Common myeloid progenitor, CD34-positive (primary cell): Measurements from ENCODE around the gene TAF5L.
A peak's percentile ranks its signal among the peaks of the same experiment; 100 is the strongest.
"Not testable (repeated sequence)": the region's sequence is repeated elsewhere in the genome, so short reads cannot be mapped to it uniquely, and the experiment has no call there.

Experiments used
- CTCF ChIA-PET: fragments of 350-600 bp; sonication (Branson Sonifier 250); formaldehyde crosslinking; loops from one replicate; lab custom pipeline; 2021; ENCODE audit warnings: antibody characterized with exemption; lab: Charles Lee
- POLR2A ChIA-PET: fragments of 350-600 bp; sonication (Branson Sonifier 250); formaldehyde crosslinking; loops from one replicate; lab custom pipeline; 2021; ENCODE audit warnings: antibody characterized with exemption; lab: Charles Lee
- DNase-seq, 3 donors: peaks; one replicate each; pipeline versions ENCODE4 v3.0.0 to v3.0.0-alpha.2; 2013
- H3K27ac ChIP-seq, 2 experiments: 1 replicate in 1 of 2; 2 replicates in 1 of 2; pipeline ENCODE4 v1.7.0; 2013; ENCODE audit warnings: inconsistent platforms in 2 of 2, low read length in 2 of 2, mild to moderate bottlenecking in 2 of 2, low read depth in 1 of 2, moderate library complexity in 1 of 2; ENCODE audit not compliant: severe bottlenecking in 2 of 2, insufficient read depth in 1 of 2, poor library complexity in 1 of 2
- H3K27me3 ChIP-seq, 5 experiments: replicated peaks in 2 of 5; 1 replicate in 3 of 5; 2 replicates in 2 of 5; pipeline versions ENCODE4 v1.6.1 to v1.7.0; 2013; ENCODE audit warnings: low read length in 4 of 5, mild to moderate bottlenecking in 2 of 5, moderate library complexity in 2 of 5, inconsistent platforms in 1 of 5; ENCODE audit not compliant: insufficient read depth in 5 of 5, control insufficient read depth in 4 of 5
- H3K36me3 ChIP-seq, 4 experiments: 1 replicate in 2 of 4; 2 replicates in 2 of 4; pipeline versions ENCODE4 v1.6.1 to v1.7.0; 2013; ENCODE audit warnings: low read length in 3 of 4, control low read depth in 1 of 4, mild to moderate bottlenecking in 1 of 4; ENCODE audit not compliant: control insufficient read depth in 4 of 4, insufficient read depth in 4 of 4
- H3K4me1 ChIP-seq, 4 experiments: 1 replicate in 3 of 4; 2 replicates in 1 of 4; pipeline versions ENCODE4 v1.6.1 to v1.7.1; 2013; ENCODE audit warnings: low read length in 3 of 4, mild to moderate bottlenecking in 3 of 4, control low read depth in 1 of 4, inconsistent platforms in 1 of 4, moderate library complexity in 1 of 4; ENCODE audit not compliant: control insufficient read depth in 4 of 4, insufficient read depth in 4 of 4; ENCODE audit errors: control extremely low read depth in 1 of 4
- H3K4me3 ChIP-seq, 7 experiments: 1 replicate in 4 of 7; 2 replicates in 3 of 7; pipeline versions ENCODE4 v1.5.1 to v1.7.0; 2013; ENCODE audit warnings: mild to moderate bottlenecking in 7 of 7, low read length in 6 of 7, moderate library complexity in 6 of 7, inconsistent platforms in 2 of 7, low read depth in 2 of 7, control low read depth in 1 of 7; ENCODE audit not compliant: insufficient read depth in 4 of 7, control insufficient read depth in 1 of 7; ENCODE audit errors: extremely low read depth in 1 of 7
- H3K9me3 ChIP-seq, 5 experiments: 1 replicate in 4 of 5; 2 replicates in 1 of 5; pipeline versions ENCODE4 v1.6.1 to v1.7.1; 2013; ENCODE audit warnings: low read length in 4 of 5, mild to moderate bottlenecking in 2 of 5, inconsistent platforms in 1 of 5, low read depth in 1 of 5, moderate library complexity in 1 of 5; ENCODE audit not compliant: control insufficient read depth in 4 of 5, insufficient read depth in 2 of 5; ENCODE audit errors: control extremely low read depth in 1 of 5
- WGBS: methylation state at CpG from one replicate; pipeline ENCODE4 v1.1.5; 2013; ENCODE audit not compliant: insufficient coverage; 5-methylcytosine and 5-hydroxymethylcytosine counted together

The TAF5L gene

GRCh38 chr1:229561141-229561540 is 64.8 kb downstream of the TAF5L start:
- no peaks in the 10 kb centered on the region for H3K9me3 ChIP-seq
- CTCF ChIA-PET, result interaction anchor here (1.6 kb wide), 1 partner anchor 63 kb away, joined by 4 read pairs; no protein-coding TSS in a partner anchor
- POLR2A ChIA-PET, result no interaction called here
- no peak for DNase-seq
- H3K4me1 ChIP-seq, result peaks cover 10 to 25% (median 19%) of the 10 kb centered on the region in 4 experiments
- no peaks in the 10 kb centered on the region for H3K27me3 ChIP-seq
- WGBS, result 96% methylated on average over 2 of the region's 5 CpGs
- H3K36me3 ChIP-seq, result peaks cover 0 to 3% (median 0%) of the 10 kb centered on the region in 4 experiments
- no peak overlapping the region for H3K4me3 ChIP-seq
- no peak overlapping the region for H3K27ac ChIP-seq

- H3K4me1 ChIP-seq, result peaks cover 10 to 35% (median 24%) of the 10 kb centered on the region in 4 experiments
- H3K36me3 ChIP-seq, H3K27ac ChIP-seq, H3K9me3 ChIP-seq, POLR2A ChIA-PET, DNase-seq, H3K4me3 ChIP-seq, H3K27me3 ChIP-seq: not testable (repeated sequence)
- CTCF ChIA-PET, result interaction anchor here (1.6 kb wide), 1 partner anchor 64 kb away, joined by 4 read pairs; no protein-coding TSS in a partner anchor
- WGBS, result 92% methylated on average over 11 of the region's 15 CpGs
These were observed 65.8 kb downstream of the TAF5L start for GRCh38 chr1:229560124-229560523.

- Histone ChIP-seq H3K4me3 (peak overlapping the region; percentile 75 to 90 (median 85)), H3K4me1 (peaks cover 10 to 42% (median 32%) of the 10 kb centered on the region in 4 experiments), H3K27ac (peak overlapping the region in 1 of 2 experiments; percentile 43)
- ChIA-PET CTCF (interaction anchor here (0.9 to 2.4 kb wide), 9 partner anchors 17 to 751 kb away, joined by 3 to 12 read pairs (median 3); no protein-coding TSS in a partner anchor), POLR2A (interaction anchor here (1.0 kb wide), 1 partner anchor 67 kb away, joined by 4 read pairs; the partner anchor contains the start of genes TAF5L and URB2)
- not testable (repeated sequence) for DNase-seq, H3K36me3 ChIP-seq, H3K9me3 ChIP-seq, H3K27me3 ChIP-seq
- 67% methylated on average over 17 of the region's 20 CpGs for WGBS
These were observed 66.6 kb downstream of the TAF5L start for GRCh38 chr1:229559336-229559801.

- peak; percentile 95 to 97 (median 95) for DNase-seq
- CTCF ChIA-PET, result interaction anchor here (0.8 to 2.4 kb wide), 10 partner anchors 17 to 751 kb away, joined by 3 to 12 read pairs (median 3); no protein-coding TSS in a partner anchor
- POLR2A ChIA-PET, result interaction anchor here (1.0 kb wide), 1 partner anchor 68 kb away, joined by 4 read pairs; the partner anchor contains the start of genes TAF5L and URB2
- H3K27ac ChIP-seq, result peak within 1 kb of the TSS; percentile 46 to 79
- H3K4me3 ChIP-seq, result peak within 1 kb of the TSS; percentile 75 to 90 (median 85)
- no peaks in the 10 kb centered on the region for H3K27me3 ChIP-seq
- H3K4me1 ChIP-seq, result peaks cover 10 to 42% (median 35%) of the 10 kb centered on the region in 4 experiments
- H3K9me3 ChIP-seq, result no peaks in the 10 kb centered on the region
- peaks cover 0 to 6% (median 0%) of the 10 kb centered on the region in 4 experiments for H3K36me3 ChIP-seq
- under 1% methylated on average over 68 of the region's 109 CpGs for WGBS
These were observed 67.2 kb downstream of the TAF5L start, which contains the start of gene ABCB10 for GRCh38 chr1:229558460-229559335. Gene ABCB10, minus strand, starts transcription at chr1:229558707. Its CDS starts 55 bp downstream, at chr1:229558652.

GRCh38 chr1:229557913-229558414 is 68.0 kb downstream of the TAF5L start:
- H3K4me3 ChIP-seq, result peak overlapping the region; percentile 75 to 90 (median 85)
- 0% methylated on average over 46 of the region's 59 CpGs for WGBS
- peaks cover 10 to 44% (median 35%) of the 10 kb centered on the region in 4 experiments for H3K4me1 ChIP-seq
- peak overlapping the region; percentile 46 to 79 for H3K27ac ChIP-seq
- H3K9me3 ChIP-seq, result no peaks in the 10 kb centered on the region
- POLR2A ChIA-PET, result no interaction called here
- no peaks in the 10 kb centered on the region for H3K27me3 ChIP-seq
- peaks cover 0 to 6% (median 0%) of the 10 kb centered on the region in 4 experiments for H3K36me3 ChIP-seq
- DNase-seq, result peak; percentile 33 to 61 (median 54)
- CTCF ChIA-PET, result interaction anchor here (0.7 to 2.4 kb wide), 9 partner anchors 16 to 752 kb away, joined by 3 to 12 read pairs (median 3); no protein-coding TSS in a partner anchor

GRCh38 chr1:229557200-229557850 is 68.6 kb downstream of the TAF5L start:
- 60% methylated on average over 1 of the region's 5 CpGs for WGBS
- Histone ChIP-seq H3K9me3 (no peaks in the 10 kb centered on the region), H3K36me3 (peaks cover 0 to 6% (median 0%) of the 10 kb centered on the region in 4 experiments), H3K4me1 (peaks cover 10 to 50% (median 38%) of the 10 kb centered on the region in 4 experiments), H3K4me3 (peak overlapping the region in 6 of 7 experiments; percentile 75 to 90 (median 86)), H3K27me3 (no peaks in the 10 kb centered on the region), H3K27ac (peak overlapping the region; percentile 46 to 79)
- ChIA-PET POLR2A (no interaction called here), CTCF (interaction anchor here (0.7 to 2.4 kb wide), 5 partner anchors 33 to 89 kb away, joined by 3 to 12 read pairs (median 3); no protein-coding TSS in a partner anchor)
- peak in 2 of 3 donors; percentile 48 to 54 for DNase-seq
